CD4-positive, alpha-beta T cell (primary cell): ENCODE data around the gene CDH4. TPM values are rescaled to one million over a fixed set of nuclear protein-coding genes. Genes with fewer than 3 reads are reported as not detected.
"Not testable (repeated sequence)": the region's sequence is repeated elsewhere in the genome, so short reads cannot be mapped to it uniquely, and the experiment has no call there.

ENCODE experiments used
- ATAC-seq: fragments of 200-7000 bp; cut with Tn5 transposase; one replicate; pipeline ENCODE4 v1.10.0; 2022; ENCODE audit warnings: mild to moderate bottlenecking; ENCODE audit not compliant: poor library complexity
- CTCF ChIA-PET: fragments of 350-600 bp; sonication (Branson Sonifier 250); formaldehyde crosslinking; loops from one replicate; lab custom pipeline; 2021; ENCODE audit warnings: antibody characterized with exemption, inconsistent platforms; lab: Charles Lee
- POLR2A ChIA-PET: fragments of 350-600 bp; sonication (Branson Sonifier 250); formaldehyde crosslinking; loops from one replicate; lab custom pipeline; 2021; ENCODE audit warnings: antibody characterized with exemption, inconsistent platforms; lab: Charles Lee
- DNase-seq, 14 experiments: peaks; one replicate each; pipeline ENCODE4 v3.0.0-alpha.2; 2013 to 2020; ENCODE audit warnings: mixed read lengths in 2 of 14
- H3K27ac ChIP-seq, 2 donors: one replicate each; pipeline versions ENCODE4 v1.5.1 to v1.7.0; 2013; ENCODE audit warnings: low read length in 2 of 2, low read depth in 1 of 2, mild to moderate bottlenecking in 1 of 2
- H3K27me3 ChIP-seq, 2 experiments: 1 replicate in 1 of 2; 2 replicates in 1 of 2; pipeline versions ENCODE4 v1.6.1 to v1.7.0; 2013; ENCODE audit warnings: low read length in 2 of 2, control low read depth in 1 of 2, mild to moderate bottlenecking in 1 of 2, moderate library complexity in 1 of 2; ENCODE audit not compliant: insufficient read depth in 2 of 2, control insufficient read depth in 1 of 2
- H3K36me3 ChIP-seq: one replicate; pipeline ENCODE4 v1.6.1; 2013; ENCODE audit warnings: low read length, control low read depth; ENCODE audit not compliant: insufficient read depth
- H3K4me1 ChIP-seq: one replicate; pipeline ENCODE4 v1.6.1; 2013; ENCODE audit warnings: low read length, control low read depth; ENCODE audit not compliant: insufficient read depth
- H3K4me3 ChIP-seq: one replicate; pipeline ENCODE4 v1.5.1; 2013; ENCODE audit warnings: mild to moderate bottlenecking, low read length, moderate library complexity
- H3K9me3 ChIP-seq, 2 experiments: 1 replicate in 1 of 2; 2 replicates in 1 of 2; pipeline versions ENCODE4 v1.6.1 to v1.7.0; 2013; ENCODE audit warnings: low read length in 2 of 2, mild to moderate bottlenecking in 2 of 2, control low read depth in 1 of 2, moderate library complexity in 1 of 2; ENCODE audit not compliant: control insufficient read depth in 1 of 2, insufficient read depth in 1 of 2
- H3K27ac Mint-ChIP-seq: one replicate; pipeline ENCODE4 v1.8.0; 2020; ENCODE audit warnings: mixed read lengths
- H3K27me3 Mint-ChIP-seq: one replicate; pipeline ENCODE4 v1.8.0; 2021; ENCODE audit warnings: mixed read lengths
- H3K36me3 Mint-ChIP-seq: one replicate; pipeline ENCODE4 v1.8.0; 2021; ENCODE audit warnings: low read depth, mixed read lengths
- H3K4me1 Mint-ChIP-seq: one replicate; pipeline ENCODE4 v1.8.0; 2021; ENCODE audit warnings: low read depth, mixed read lengths
- H3K4me3 Mint-ChIP-seq: one replicate; pipeline ENCODE4 v1.8.0; 2020; ENCODE audit warnings: mild to moderate bottlenecking, mixed read lengths
- H3K9me3 Mint-ChIP-seq: one replicate; pipeline ENCODE4 v1.8.0; 2020; ENCODE audit warnings: mixed read lengths
- CTCF ChIP-seq: fragments of 200-600 bp; IDR thresholded peaks from one replicate; pipeline ENCODE4 v1.8.0; 2022; ENCODE audit warnings: antibody characterized with exemption, mild to moderate bottlenecking
- intact Hi-C, 2 experiments: fragments of 100-400 bp; cut with DNase I in 1 of 2; cut with micrococcal nuclease in 1 of 2; formaldehyde crosslinking; loops; one replicate each; pipeline versions ENCODE4 v1.15.1 to v1.9.0; 2023 to 2025; cut with DNase I, micrococcal nuclease
- total RNA-seq, 174 experiments: library from RNA in 2 of 174; stranded (reverse) in 2 of 174; gene quantifications; one replicate each; pipeline ENCODE4 v1.2.3 and lab custom pipeline; 2021 to 2026

CDH4 gene
- total RNA-seq, 2 experiments from 2014 or later: 0.11 TPM

- DNase-seq, intact Hi-C loops, H3K27ac ChIP-seq, H3K36me3 ChIP-seq, CTCF ChIA-PET, H3K4me1 ChIP-seq, H3K4me1 Mint-ChIP-seq, POLR2A ChIA-PET, H3K27ac Mint-ChIP-seq, H3K4me3 ChIP-seq, H3K9me3 Mint-ChIP-seq, ATAC-seq, H3K4me3 Mint-ChIP-seq, H3K27me3 Mint-ChIP-seq, H3K36me3 Mint-ChIP-seq: not testable (repeated sequence)
- peaks cover 0 to 18% of the 10 kb centered on the region in 2 experiments for H3K9me3 ChIP-seq
- H3K27me3 ChIP-seq: peaks cover under 1 to 12% of the 10 kb centered on the region in 2 experiments
Observed at GRCh38 chr20:61948056-61948455, 696.0 kb downstream of the CDH4 start.

GRCh38 chr20:61948586-61949362, 696.7 kb downstream of the CDH4 start:
- Mint-ChIP-seq H3K9me3 (no peaks in the 10 kb centered on the region), H3K27ac (no peak overlapping the region), H3K36me3 (no peaks in the 10 kb centered on the region), H3K27me3 (peaks cover 5% of the 10 kb centered on the region), H3K4me1 (no peaks in the 10 kb centered on the region), H3K4me3 (no peak overlapping the region)
- Histone ChIP-seq H3K4me3 (no peak overlapping the region), H3K27ac (no peak overlapping the region), H3K4me1 (no peaks in the 10 kb centered on the region), H3K27me3 (peaks cover 5 to 12% of the 10 kb centered on the region in 2 experiments), H3K36me3 (no peaks in the 10 kb centered on the region), H3K9me3 (peaks cover 0 to 18% of the 10 kb centered on the region in 2 experiments)
- TF ChIP-seq CTCF: no peak
- intact Hi-C loops: no loop called here
- DNase-seq (no peak), ATAC-seq (no peak)
- ChIA-PET CTCF (no interaction called here), POLR2A (no interaction called here)

GRCh38 chr20:61949363-61949713, 697.3 kb downstream of the CDH4 start:
- ChIA-PET POLR2A (no interaction called here), CTCF (no interaction called here)
- no peaks in the 10 kb centered on the region for H3K36me3 Mint-ChIP-seq
- Histone ChIP-seq H3K36me3 (no peaks in the 10 kb centered on the region), H3K27me3 (peaks cover 5 to 12% of the 10 kb centered on the region in 2 experiments), H3K27ac (no peak overlapping the region), H3K4me1 (no peaks in the 10 kb centered on the region), H3K9me3 (peaks cover 0 to 18% of the 10 kb centered on the region in 2 experiments), H3K4me3 (no peak overlapping the region)
- H3K4me1 Mint-ChIP-seq: no peaks in the 10 kb centered on the region
- no peak for TF ChIP-seq CTCF
- DNase-seq (no peak), ATAC-seq (no peak)
- no peaks in the 10 kb centered on the region for H3K9me3 Mint-ChIP-seq
- intact Hi-C loops: no loop called here
- no peak overlapping the region for H3K4me3 Mint-ChIP-seq
- peaks cover 6% of the 10 kb centered on the region for H3K27me3 Mint-ChIP-seq
- H3K27ac Mint-ChIP-seq: no peak overlapping the region
